Astrocyte (in vitro differentiated cells and primary cell): Measurements from ENCODE around the gene SPPL2C. TPM values are rescaled to one million over a fixed set of nuclear protein-coding genes. Genes with fewer than 3 reads are reported as not detected.

Experiments
- DNase-seq: peaks from one replicate; pipeline ENCODE4 v3.0.0-alpha.2; 2010; ENCODE audit warnings: low read depth
- FAIRE-seq: peaks from 2 replicates; lab custom pipeline; 2011; peaks lifted over from hg19 to GRCh38; lab: Jason Lieb, UNC
- H2AFZ ChIP-seq: 2 replicates; pipeline ENCODE4 v1.6.0; 2012; ENCODE audit warnings: low read depth, low read length, inconsistent platforms
- H3K27ac ChIP-seq: 2 replicates; pipeline ENCODE4 v1.5.1; 2011; ENCODE audit warnings: low read depth, low read length, inconsistent platforms
- H3K27me3 ChIP-seq: 2 replicates; pipeline ENCODE4 v1.6.0; 2011; ENCODE audit warnings: low read length, inconsistent platforms; ENCODE audit not compliant: insufficient read depth
- H3K36me3 ChIP-seq: 2 replicates; pipeline ENCODE4 v1.5.1; 2011; ENCODE audit warnings: low read length, inconsistent platforms; ENCODE audit not compliant: insufficient read depth
- H3K4me1 ChIP-seq: 2 replicates; pipeline ENCODE4 v1.5.1; 2011; ENCODE audit warnings: low read length, inconsistent platforms; ENCODE audit not compliant: insufficient read depth
- H3K4me2 ChIP-seq: 2 replicates; pipeline ENCODE4 v1.6.0; 2012; ENCODE audit warnings: low read length, inconsistent platforms
- H3K4me3 ChIP-seq: 2 replicates; pipeline ENCODE4 v1.5.1; 2011; ENCODE audit warnings: low read depth, mild to moderate bottlenecking, low read length, inconsistent platforms; ENCODE audit not compliant: insufficient read depth
- H3K79me2 ChIP-seq: 2 replicates; pipeline ENCODE4 v1.6.0; 2012; ENCODE audit warnings: mild to moderate bottlenecking, low read length, inconsistent platforms; ENCODE audit not compliant: insufficient read depth
- H3K9ac ChIP-seq: 2 replicates; pipeline ENCODE4 v1.6.0; 2012; ENCODE audit warnings: mild to moderate bottlenecking, low read length, inconsistent platforms
- H3K9me3 ChIP-seq: 2 replicates; pipeline ENCODE4 v1.5.1; 2012; ENCODE audit warnings: low read depth, mild to moderate bottlenecking, low read length, inconsistent platforms; ENCODE audit not compliant: insufficient read depth
- H4K20me1 ChIP-seq: 2 replicates; pipeline ENCODE4 v1.6.0; 2012; ENCODE audit warnings: low read length, inconsistent platforms; ENCODE audit not compliant: insufficient read depth
- H3K27ac Mint-ChIP-seq: one replicate; pipeline ENCODE4 v1.8.0; 2021; ENCODE audit warnings: mild to moderate bottlenecking, mixed read lengths; ENCODE audit not compliant: unreplicated experiment
- H3K27me3 Mint-ChIP-seq: one replicate; pipeline ENCODE4 v1.8.0; 2021; ENCODE audit warnings: low read depth, mixed read lengths; ENCODE audit not compliant: unreplicated experiment
- H3K36me3 Mint-ChIP-seq: one replicate; pipeline ENCODE4 v1.8.0; 2021; ENCODE audit warnings: low read depth, mixed read lengths; ENCODE audit not compliant: unreplicated experiment
- H3K4me1 Mint-ChIP-seq: one replicate; pipeline ENCODE4 v1.8.0; 2021; ENCODE audit warnings: low read depth, mixed read lengths; ENCODE audit not compliant: unreplicated experiment
- H3K4me3 Mint-ChIP-seq: one replicate; pipeline ENCODE4 v1.8.0; 2021; ENCODE audit warnings: mild to moderate bottlenecking, moderate library complexity, mixed read lengths; ENCODE audit not compliant: unreplicated experiment
- H3K9me3 Mint-ChIP-seq: one replicate; pipeline ENCODE4 v1.8.0; 2021; ENCODE audit warnings: mild to moderate bottlenecking, mixed read lengths; ENCODE audit not compliant: unreplicated experiment
- CTCF ChIP-seq: IDR thresholded peaks from 2 replicates; pipeline ENCODE4 v1.5.1; 2011; ENCODE audit warnings: low read depth, mild to moderate bottlenecking, inconsistent platforms, low read length, moderate library complexity; ENCODE audit not compliant: insufficient read depth
- EZH2 ChIP-seq: IDR thresholded peaks from 2 replicates; pipeline ENCODE4 v1.6.1; 2012; ENCODE audit warnings: mild to moderate bottlenecking, low read length, inconsistent platforms; ENCODE audit not compliant: insufficient read depth
- total RNA-seq: library from RNA; stranded (reverse); gene quantifications from 2 replicates; pipeline ENCODE4 v1.2.1, GENCODE V29; 2021

SPPL2C gene
- total RNA-seq, 1 donor from 2014 or later = not detected

GRCh38 chr17:45820052-45820780 lies 24.5 kb upstream of the SPPL2C start:
- H3K4me3 ChIP-seq = no peak overlapping the region
- H3K36me3 Mint-ChIP-seq = peaks cover 2% of the 10 kb centered on the region

GRCh38 chr17:45821147-45821546 lies 23.5 kb upstream of the SPPL2C start:
- peaks cover 56% of the 10 kb centered on the region for H3K27me3 Mint-ChIP-seq
- no peak for DNase-seq
- H3K36me3 Mint-ChIP-seq = peaks cover 2% of the 10 kb centered on the region

More at GRCh38 chr17:45820052-45820780, 24.5 kb upstream of the SPPL2C start:
- Histone ChIP-seq H2AFZ (no peak overlapping the region), H3K79me2 (no peaks in the 10 kb centered on the region), H3K36me3 (no peaks in the 10 kb centered on the region), H3K4me2 (no peak overlapping the region), H3K9me3 (no peaks in the 10 kb centered on the region), H4K20me1 (no peaks in the 10 kb centered on the region), H3K27ac (no peak overlapping the region), H3K27me3 (no peaks in the 10 kb centered on the region), H3K4me1 (no peaks in the 10 kb centered on the region), H3K9ac (no peak overlapping the region)
- FAIRE-seq = no peak
- Mint-ChIP-seq H3K4me3 (no peak overlapping the region), H3K9me3 (no peaks in the 10 kb centered on the region), H3K27ac (no peak overlapping the region), H3K4me1 (no peaks in the 10 kb centered on the region), H3K27me3 (peaks cover 58% of the 10 kb centered on the region)
- no peak for DNase-seq
- TF ChIP-seq EZH2 = no peak
- TF ChIP-seq CTCF = no peak

More at GRCh38 chr17:45821147-45821546, 23.5 kb upstream of the SPPL2C start:
- Histone ChIP-seq H3K4me3 (no peak overlapping the region), H3K4me1 (no peaks in the 10 kb centered on the region), H3K27ac (no peak overlapping the region), H4K20me1 (no peaks in the 10 kb centered on the region), H3K36me3 (no peaks in the 10 kb centered on the region), H3K79me2 (no peaks in the 10 kb centered on the region), H2AFZ (no peak overlapping the region), H3K4me2 (no peak overlapping the region), H3K9me3 (no peaks in the 10 kb centered on the region), H3K9ac (no peak overlapping the region), H3K27me3 (no peaks in the 10 kb centered on the region)
- FAIRE-seq = no peak
- no peaks in the 10 kb centered on the region for H3K9me3 Mint-ChIP-seq
- no peak overlapping the region for H3K4me3 Mint-ChIP-seq
- no peak overlapping the region for H3K27ac Mint-ChIP-seq
- TF ChIP-seq EZH2 (no peak), CTCF (no peak)
- H3K4me1 Mint-ChIP-seq = no peaks in the 10 kb centered on the region
